ENCODE results near the gene GARIN1A. TPM values are rescaled to one million over a fixed set of nuclear protein-coding genes. Genes with fewer than 3 reads are reported as not detected.
A peak's percentile ranks its signal among the peaks of the same experiment; 100 is the strongest.

GARIN1A gene
- total RNA-seq, 1 experiment from 2014 or later, result 0.91 TPM

- no peaks in the 10 kb centered on the region for H3K27me3 ChIP-seq (ENCODE audit: low read length)
- intact Hi-C loops (cut with micrococcal nuclease), result no loop called here
- no peak overlapping the region for H3K4me3 ChIP-seq (ENCODE audit: low read length)
- H3K4me1 ChIP-seq (ENCODE audit: insufficient read depth, low read length), result no peaks in the 10 kb centered on the region
- no peak overlapping the region for H3K4me2 ChIP-seq (ENCODE audit: low read length)
- no peaks in the 10 kb centered on the region for H3F3A ChIP-seq (ENCODE audit: low read length, unreplicated experiment)
- no TSS peak for BruUV-seq (replicated peaks)
- H3K9ac ChIP-seq (ENCODE audit: low read length), result no peak overlapping the region
- H4K20me1 ChIP-seq (ENCODE audit: low read length), result no peaks in the 10 kb centered on the region
- DNase-seq (no peak), ATAC-seq (no peak)
- TF ChIP-seq CTCF (conservative IDR thresholded peaks at IDR 0.05; ENCODE audit: low read depth, low read length) (no peak), EZH2phosphoT487 (IDR thresholded peaks at IDR 0.05; ENCODE audit: borderline replicate concordance, low read length) (no peak), EZH2 (IDR thresholded peaks at IDR 0.05; ENCODE audit: low read length, unreplicated experiment) (no peak)
- 0 out of 2 replicates have a peak, but pooled peaks cover 6% of the 10 kb centered on the region for H3K36me3 ChIP-seq (ENCODE audit: low read depth, low read length)
- no peaks in the 10 kb centered on the region for H3K79me2 ChIP-seq (ENCODE audit: low read length)
- no peak overlapping the region for H3K27ac ChIP-seq (ENCODE audit: low read length)
- H3K9me3 ChIP-seq (ENCODE audit: low read length), result no peaks in the 10 kb centered on the region
- no peaks in the 10 kb centered on the region for H3K9me2 ChIP-seq (replicated peaks; ENCODE audit: low read length)
- POLR2A ChIA-PET (ENCODE audit: unreplicated experiment), result no interaction called here
- CTCF ChIA-PET, result no interaction called here
- H2AFZ ChIP-seq (ENCODE audit: low read length), result no peak overlapping the region
Observed at GRCh38 chr7:128665057-128665456, 7.0 kb upstream of the GARIN1A start.

- peak; percentile 45 for TF ChIP-seq CTCF (conservative IDR thresholded peaks at IDR 0.05; ENCODE audit: low read depth, low read length)
- TF ChIP-seq EZH2 (IDR thresholded peaks at IDR 0.05; ENCODE audit: low read length, unreplicated experiment), result no peak
- Histone ChIP-seq H3K9me3 (ENCODE audit: low read length) (no peaks in the 10 kb centered on the region), H3K4me3 (ENCODE audit: low read length) (no peak overlapping the region), H3K79me2 (ENCODE audit: low read length) (no peaks in the 10 kb centered on the region), H3K9me2 (replicated peaks; ENCODE audit: low read length) (no peaks in the 10 kb centered on the region), H3K4me1 (ENCODE audit: insufficient read depth, low read length) (no peaks in the 10 kb centered on the region), H3K27ac (ENCODE audit: low read length) (no peak overlapping the region), H2AFZ (ENCODE audit: low read length) (no peak overlapping the region), H3K9ac (ENCODE audit: low read length) (no peak overlapping the region), H3K4me2 (ENCODE audit: low read length) (no peak overlapping the region), H3K36me3 (ENCODE audit: low read depth, low read length) (0 out of 2 replicates have a peak, but pooled peaks cover 4% of the 10 kb centered on the region), H3K27me3 (ENCODE audit: low read length) (no peaks in the 10 kb centered on the region), H3F3A (ENCODE audit: low read length, unreplicated experiment) (no peaks in the 10 kb centered on the region), H4K20me1 (ENCODE audit: low read length) (no peaks in the 10 kb centered on the region)
- POLR2A ChIA-PET (ENCODE audit: unreplicated experiment), result no interaction called here
- CTCF ChIA-PET, result interaction anchor here (0.8 kb wide), 1 partner anchor 59 kb away, joined by 7 read pairs; no protein-coding TSS in a partner anchor
- BruUV-seq (replicated peaks), result no TSS peak
- peak; percentile 44 for DNase-seq
- ATAC-seq, result peak; percentile 37; the same call in 1 of the 2 replicates
- intact Hi-C loops (cut with micrococcal nuclease), result no loop called here
Observed at GRCh38 chr7:128666200-128666599, 5.9 kb upstream of the GARIN1A start.

- Histone ChIP-seq H3K9ac (ENCODE audit: low read length) (no peak overlapping the region), H3K4me2 (ENCODE audit: low read length) (no peak overlapping the region), H3F3A (ENCODE audit: low read length, unreplicated experiment) (no peaks in the 10 kb centered on the region), H3K36me3 (ENCODE audit: low read depth, low read length) (no peaks in the 10 kb centered on the region), H3K9me2 (replicated peaks; ENCODE audit: low read length) (no peaks in the 10 kb centered on the region), H3K27me3 (ENCODE audit: low read length) (no peaks in the 10 kb centered on the region), H3K4me1 (ENCODE audit: insufficient read depth, low read length) (no peaks in the 10 kb centered on the region), H3K27ac (ENCODE audit: low read length) (no peak overlapping the region), H3K79me2 (ENCODE audit: low read length) (no peaks in the 10 kb centered on the region), H3K9me3 (ENCODE audit: low read length) (no peaks in the 10 kb centered on the region), H3K4me3 (ENCODE audit: low read length) (no peak overlapping the region), H2AFZ (ENCODE audit: low read length) (no peak overlapping the region), H4K20me1 (ENCODE audit: low read length) (no peaks in the 10 kb centered on the region)
- TF ChIP-seq EZH2phosphoT487 (IDR thresholded peaks at IDR 0.05; ENCODE audit: borderline replicate concordance, low read length) (no peak), CTCF (conservative IDR thresholded peaks at IDR 0.05; ENCODE audit: low read depth, low read length) (no peak)
- POLR2A ChIA-PET (ENCODE audit: unreplicated experiment), result no interaction called here
- DNase-seq (no peak), ATAC-seq (peak; percentile 48)
- BruUV-seq (replicated peaks), result TSS peak; percentile 4
- intact Hi-C loops (cut with micrococcal nuclease), result no loop called here
- CTCF ChIA-PET, result no interaction called here
Observed at GRCh38 chr7:128672927-128673517, 930 bp downstream of the GARIN1A start.

Data from PC-3 (cell line).